Hepatocyte (in vitro differentiated cells): Measurements from ENCODE around the gene SHISA7. TPM values are rescaled to one million over a fixed set of nuclear protein-coding genes. Genes with fewer than 3 reads are reported as not detected.

Experiments used
- DNase-seq: peaks from one replicate; pipeline ENCODE4 v3.0.0-alpha.2; 2016; ENCODE audit warnings: low spot score
- H2AFZ ChIP-seq: fragments of 200-600 bp; sonication (generic); 2 replicates; pipeline ENCODE4 v1.6.0; 2016; ENCODE audit warnings: antibody characterized with exemption, mild to moderate bottlenecking
- H3K27ac ChIP-seq: fragments of 200-600 bp; sonication (generic); 2 replicates; pipeline ENCODE4 v1.5.1; 2016; ENCODE audit warnings: mild to moderate bottlenecking
- H3K27me3 ChIP-seq: fragments of 200-600 bp; sonication (generic); 2 replicates; pipeline ENCODE4 v1.6.1; 2016
- H3K36me3 ChIP-seq: fragments of 200-600 bp; sonication (generic); replicated peaks from 2 replicates; pipeline ENCODE4 v1.5.1; 2016; ENCODE audit warnings: low read depth; ENCODE audit not compliant: insufficient read depth
- H3K4me1 ChIP-seq: fragments of 200-600 bp; sonication (generic); 2 replicates; pipeline ENCODE4 v1.5.1; 2016; ENCODE audit warnings: mild to moderate bottlenecking, moderate library complexity; ENCODE audit not compliant: insufficient read depth
- H3K4me2 ChIP-seq: fragments of 200-600 bp; sonication (generic); 2 replicates; pipeline ENCODE4 v1.6.0; 2016
- H3K4me3 ChIP-seq: fragments of 200-600 bp; sonication (generic); 2 replicates; pipeline ENCODE4 v1.5.1; 2016; ENCODE audit warnings: mild to moderate bottlenecking
- H3K79me2 ChIP-seq: fragments of 200-600 bp; sonication (generic); 2 replicates; pipeline ENCODE4 v1.6.0; 2017; ENCODE audit warnings: mild to moderate bottlenecking
- H3K9me2 ChIP-seq: fragments of 200-600 bp; sonication (generic); replicated peaks from 2 replicates; pipeline ENCODE4 v1.6.0; 2017; ENCODE audit warnings: mild to moderate bottlenecking; ENCODE audit not compliant: insufficient read depth
- H3K9me3 ChIP-seq: fragments of 200-600 bp; sonication (generic); 2 replicates; pipeline ENCODE4 v1.5.1; 2016; ENCODE audit warnings: low read depth, mild to moderate bottlenecking
- H4K20me1 ChIP-seq: fragments of 200-600 bp; sonication (generic); 2 replicates; pipeline ENCODE4 v1.6.0; 2016; ENCODE audit warnings: mild to moderate bottlenecking; ENCODE audit not compliant: insufficient read depth, poor library complexity, severe bottlenecking
- CTCF ChIP-seq: fragments of 200-600 bp; sonication (generic); IDR thresholded peaks from 2 replicates; pipeline ENCODE4 v1.5.1; 2016; ENCODE audit warnings: antibody characterized with exemption, mild to moderate bottlenecking; ENCODE audit not compliant: poor library complexity
- EZH2 ChIP-seq: fragments of 200-600 bp; sonication (generic); IDR thresholded peaks from 2 replicates; pipeline ENCODE4 v1.6.1; 2016; ENCODE audit warnings: antibody characterized with exemption, mild to moderate bottlenecking, borderline replicate concordance
- EZH2phosphoT487 ChIP-seq: fragments of 200-600 bp; sonication (generic); IDR thresholded peaks from one replicate; pipeline ENCODE4 v1.6.1; 2018; ENCODE audit warnings: antibody characterized with exemption, mild to moderate bottlenecking, low read depth, moderate library complexity; ENCODE audit not compliant: unreplicated experiment, severe bottlenecking
- WGBS: methylation state at CpG from one replicate; pipeline ENCODE4 v1.1.6; 2016; ENCODE audit warnings: low lambda C conversion rate; ENCODE audit errors: missing lambda C conversion rate; 5-methylcytosine and 5-hydroxymethylcytosine counted together
- polyA plus RNA-seq: library from polyadenylated mRNA; unstranded; fragments of >200 nt; fragmentation: Nextera tagmentation; extraction: Ambion mirVana; gene quantifications from 2 replicates; pipeline ENCODE4 v1.2.1, GENCODE V29; 2016
- total RNA-seq: library from RNA; depleted of rRNA; stranded (reverse); fragments of >200 nt; gene quantifications from 2 replicates; pipeline ENCODE4 v1.2.3, GENCODE V29; 2014

Gene SHISA7
- total and polyA plus RNA-seq, 2 experiments from 2014 or later = not detected

- Histone ChIP-seq H4K20me1 (peaks cover 50% of the 10 kb centered on the region), H3K4me2 (peak overlapping the region; percentile 100), H3K4me3 (no peak overlapping the region), H3K4me1 (peaks cover 37% of the 10 kb centered on the region), H2AFZ (no peak overlapping the region), H3K9me2 (no peaks in the 10 kb centered on the region), H3K79me2 (peaks cover 43% of the 10 kb centered on the region), H3K27me3 (no peaks in the 10 kb centered on the region), H3K9me3 (no peaks in the 10 kb centered on the region), H3K36me3 (no peaks in the 10 kb centered on the region), H3K27ac (no peak overlapping the region)
- TF ChIP-seq CTCF = no peak
- TF ChIP-seq EZH2 = no peak
- TF ChIP-seq EZH2phosphoT487 = no peak
- WGBS = 93% methylated on average over 24 of the region's 24 CpGs
- no peak for DNase-seq
Measured at GRCh38 chr19:55387736-55388497, 55.2 kb downstream of the SHISA7 start.

GRCh38 chr19:55386493-55386971, 56.6 kb downstream of the SHISA7 start:
- DNase-seq = no peak
- H2AFZ ChIP-seq = no peak overlapping the region
- peak overlapping the region; percentile 35 for H3K4me3 ChIP-seq
- peaks cover 38% of the 10 kb centered on the region for H3K4me1 ChIP-seq
- 5% methylated on average over 33 of the region's 33 CpGs for WGBS
- H3K4me2 ChIP-seq = peak overlapping the region; percentile 100
- peaks cover 53% of the 10 kb centered on the region for H3K79me2 ChIP-seq
- peak overlapping the region; percentile 56 for H3K27ac ChIP-seq
- peaks cover 50% of the 10 kb centered on the region for H4K20me1 ChIP-seq
- H3K36me3 ChIP-seq = no peaks in the 10 kb centered on the region
- TF ChIP-seq EZH2phosphoT487 (no peak), EZH2 (no peak), CTCF (no peak)
- no peaks in the 10 kb centered on the region for H3K27me3 ChIP-seq
- no peaks in the 10 kb centered on the region for H3K9me3 ChIP-seq
- no peaks in the 10 kb centered on the region for H3K9me2 ChIP-seq

- Histone ChIP-seq H3K4me3 (peak within 1 kb of the TSS; percentile 35), H3K4me2 (peak within 1 kb of the TSS; percentile 100), H2AFZ (peak within 1 kb of the TSS; percentile 54), H3K9me2 (no peaks in the 10 kb centered on the region), H3K27me3 (no peaks in the 10 kb centered on the region), H4K20me1 (peaks cover 50% of the 10 kb centered on the region), H3K79me2 (peaks cover 53% of the 10 kb centered on the region), H3K9me3 (no peaks in the 10 kb centered on the region), H3K4me1 (peaks cover 38% of the 10 kb centered on the region), H3K27ac (peak within 1 kb of the TSS; percentile 87), H3K36me3 (no peaks in the 10 kb centered on the region)
- peak; percentile 98 for DNase-seq
- 1% methylated on average over 62 of the region's 68 CpGs for WGBS
- no peak for TF ChIP-seq CTCF
- TF ChIP-seq EZH2 = no peak
- no peak for TF ChIP-seq EZH2phosphoT487
Measured at GRCh38 chr19:55385724-55386492, 57.2 kb downstream of the SHISA7 start, which contains the start of gene RPL28. RPL28 (plus strand) TSS chr19:55385932; CDS start chr19:55386358, 426 bp downstream.
